Pancreas (tissue), 10 donors: ENCODE measurements around the gene KIRREL1. TPM values are rescaled to one million over a fixed set of nuclear protein-coding genes. Genes with fewer than 3 reads are reported as not detected.

ENCODE experiments used
- ATAC-seq, 4 donors: fragments of 200-7000 bp; cut with Tn5 transposase; one replicate each; pipeline versions ENCODE4 v1.8.0 to v1.9.1; 2020; ENCODE audit warnings: mild to moderate bottlenecking in 4 of 4, moderate library complexity in 4 of 4
- DNase-seq, 6 donors: peaks; one replicate each; pipeline ENCODE4 v3.0.0-alpha.2; 2020
- FAIRE-seq: peaks from 2 replicates; lab custom pipeline; 2012; peaks lifted over from hg19 to GRCh38; lab: Jason Lieb, UNC
- H3K27ac ChIP-seq, 4 donors: fragments of 200-600 bp; sonication (generic); 1 replicate in 3 of 4; 2 replicates in 1 of 4; pipeline versions ENCODE4 v1.5.0 to v1.8.0; 2020
- H3K27me3 ChIP-seq, 4 donors: fragments of 200-600 bp; one replicate each; pipeline ENCODE4 v1.8.0; 2021
- H3K36me3 ChIP-seq, 3 donors: fragments of 200-600 bp; sonication (generic) in 1 of 3; one replicate each; pipeline versions ENCODE4 v1.5.0 to v1.8.0; 2020 to 2021
- H3K4me1 ChIP-seq, 3 donors: fragments of 200-600 bp; one replicate each; pipeline ENCODE4 v1.8.0; 2021
- H3K4me3 ChIP-seq, 4 donors: fragments of 200-600 bp; sonication (generic) in 2 of 4; one replicate each; pipeline versions ENCODE4 v1.5.0 to v1.8.0; 2020 to 2021
- H3K9me3 ChIP-seq, 4 donors: fragments of 200-600 bp; one replicate each; pipeline ENCODE4 v1.8.0; 2021
- WGBS, 2 donors: extraction: QIAGEN DNeasy Blood & Tissue Kit; methylation state at CpG; one replicate each; pipeline ENCODE4 v1.1.7; 2013; 5-methylcytosine and 5-hydroxymethylcytosine counted together
- intact Hi-C, 3 donors: fragments of 100-400 bp; cut with DNase I; formaldehyde crosslinking; loops; one replicate each; pipeline versions ENCODE4 v1.11.1 to v1.14.2; 2022
- polyA plus RNA-seq, 2 donors: library from polyadenylated mRNA; stranded (reverse); fragments of 200-250 nt; gene quantifications; one replicate each; pipeline ENCODE4 v1.2.3, GENCODE V29; 2013
- total RNA-seq, 6 donors: library from RNA; stranded (reverse); fragmentation: NEBNext Ultra II Directional in 4 of 6; extraction: Animal tissue kit (Norgen Biotek cat#: 25700) in 4 of 6; gene quantifications; one replicate each; pipeline versions ENCODE4 v1.2.1 to v1.2.4, GENCODE V29; 2021 to 2023
- TF ChIP-seq, protein P1 (sequence below), 4 donors: fragments of 200-600 bp; sonication (generic) in 3 of 4; IDR thresholded peaks; one replicate each; pipeline versions ENCODE4 v1.5.0 to v1.8.0; 2021; ENCODE audit warnings: antibody characterized with exemption in 4 of 4
- donor health status: healthy with polysubstance abuse.
- donor health status: DM: no; HTN: no; CAD: no; lungs with moderate emphysema.
- donor health status: DM: no; HTN: no; CAD: no.
- donor health status: control.
- donor health status: control.
- donor health status: Bipolar disorder and iron deficiency.
- donor health status: DM: yes; HTN: yes; CAD: no.
- donor health status: DM: no; HTN: no; CAD: no.
- donor health status: DM: no; HTN: no; CAD: no.
- donor health status: DM: yes; HTN: yes; CAD: no.

KIRREL1 gene
- total and polyA plus RNA-seq, 8 donors, result 1.9 to 13.0 (median 4.1) TPM

DNA sequence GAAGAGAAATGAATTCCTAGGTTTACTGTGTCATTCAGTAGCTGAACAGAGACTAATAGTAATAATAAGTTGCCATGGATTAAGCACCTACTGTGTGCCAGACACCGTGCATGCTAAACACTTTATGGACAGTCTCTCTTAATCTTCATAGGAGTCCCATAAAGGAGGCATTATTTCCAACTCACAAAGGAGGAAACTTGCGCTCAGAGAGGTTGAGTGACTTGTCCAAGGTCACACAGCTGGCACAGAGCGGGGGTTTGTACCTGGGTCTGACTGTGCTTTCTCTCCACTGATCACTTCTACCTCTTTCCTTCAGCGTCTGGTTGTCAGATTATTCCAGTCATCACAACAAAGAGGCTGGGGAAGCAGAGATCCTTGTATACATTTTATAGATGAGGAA lies 91.3 kb downstream of the KIRREL1 start:
- H3K4me3 ChIP-seq, result no peak overlapping the region
- FAIRE-seq, result no peak
- H3K27ac ChIP-seq, result no peak overlapping the region
- intact Hi-C loops, result loop anchor here in 1 of 3 donors (10.0 kb wide), 1 partner anchor 90 kb away; the partner anchor contains the start of gene KIRREL1
- no peaks in the 10 kb centered on the region for H3K4me1 ChIP-seq
- DNase-seq, result no peak
- WGBS, 2 donors, result 48 to 68% methylated on average over 4 of the region's 4 CpGs
- no peaks in the 10 kb centered on the region for H3K27me3 ChIP-seq
- ATAC-seq, result no peak
- TF ChIP-seq, protein P1, sequence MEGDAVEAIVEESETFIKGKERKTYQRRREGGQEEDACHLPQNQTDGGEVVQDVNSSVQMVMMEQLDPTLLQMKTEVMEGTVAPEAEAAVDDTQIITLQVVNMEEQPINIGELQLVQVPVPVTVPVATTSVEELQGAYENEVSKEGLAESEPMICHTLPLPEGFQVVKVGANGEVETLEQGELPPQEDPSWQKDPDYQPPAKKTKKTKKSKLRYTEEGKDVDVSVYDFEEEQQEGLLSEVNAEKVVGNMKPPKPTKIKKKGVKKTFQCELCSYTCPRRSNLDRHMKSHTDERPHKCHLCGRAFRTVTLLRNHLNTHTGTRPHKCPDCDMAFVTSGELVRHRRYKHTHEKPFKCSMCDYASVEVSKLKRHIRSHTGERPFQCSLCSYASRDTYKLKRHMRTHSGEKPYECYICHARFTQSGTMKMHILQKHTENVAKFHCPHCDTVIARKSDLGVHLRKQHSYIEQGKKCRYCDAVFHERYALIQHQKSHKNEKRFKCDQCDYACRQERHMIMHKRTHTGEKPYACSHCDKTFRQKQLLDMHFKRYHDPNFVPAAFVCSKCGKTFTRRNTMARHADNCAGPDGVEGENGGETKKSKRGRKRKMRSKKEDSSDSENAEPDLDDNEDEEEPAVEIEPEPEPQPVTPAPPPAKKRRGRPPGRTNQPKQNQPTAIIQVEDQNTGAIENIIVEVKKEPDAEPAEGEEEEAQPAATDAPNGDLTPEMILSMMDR (IDR thresholded peaks at IDR 0.05), result no peak
- no peaks in the 10 kb centered on the region for H3K36me3 ChIP-seq
- H3K9me3 ChIP-seq, result no peaks in the 10 kb centered on the region

DNA sequence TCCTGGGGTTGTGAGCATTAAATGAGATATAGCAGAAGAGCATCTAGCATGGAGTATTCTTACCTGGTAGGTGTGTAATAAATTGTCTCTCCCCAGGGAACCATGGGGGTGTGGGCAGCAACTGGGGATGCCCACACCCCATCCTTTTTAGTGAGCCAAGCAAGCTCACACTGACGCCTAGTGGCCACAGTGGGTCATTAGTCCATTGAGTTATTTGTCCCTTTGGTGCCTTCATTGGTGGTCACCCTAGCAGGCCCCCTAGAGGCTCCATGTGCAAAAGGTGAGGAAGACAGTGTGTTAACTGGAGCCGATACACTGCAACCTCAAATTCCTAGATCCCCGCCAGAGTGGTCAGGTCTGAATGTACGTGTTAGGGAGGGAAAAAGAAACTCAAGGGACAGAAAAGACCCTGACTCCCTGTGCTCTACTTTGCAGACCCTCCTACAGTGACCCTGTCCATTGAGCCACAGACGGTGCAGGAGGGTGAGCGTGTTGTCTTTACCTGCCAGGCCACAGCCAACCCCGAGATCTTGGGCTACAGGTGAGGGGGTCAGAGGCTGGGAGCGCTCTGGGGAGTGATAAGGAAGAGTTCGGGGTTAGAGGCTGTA lies 94.0 kb downstream of the KIRREL1 start:
- FAIRE-seq (no peak), DNase-seq (peak in 2 of 6 donors; percentile 13 to 54), ATAC-seq (peak in 3 of 4 donors; percentile 65 to 85 (median 71))
- no peak overlapping the region for H3K27ac ChIP-seq
- intact Hi-C loops, result loop anchor here in 1 of 3 donors (10.0 kb wide), 1 partner anchor 93 kb away; the partner anchor contains the start of gene KIRREL1
- 46 to 48% methylated on average over 9 of the region's 9 CpGs for WGBS, 2 donors
- H3K4me3 ChIP-seq, result no peak overlapping the region
- no peaks in the 10 kb centered on the region for H3K27me3 ChIP-seq
- H3K4me1 ChIP-seq, result no peaks in the 10 kb centered on the region
- H3K36me3 ChIP-seq, result no peaks in the 10 kb centered on the region
- TF ChIP-seq, protein P1 (IDR thresholded peaks at IDR 0.05), result peak in 3 of 4 donors; percentile 51 to 77 (median 74)
- H3K9me3 ChIP-seq, result no peaks in the 10 kb centered on the region

DNA sequence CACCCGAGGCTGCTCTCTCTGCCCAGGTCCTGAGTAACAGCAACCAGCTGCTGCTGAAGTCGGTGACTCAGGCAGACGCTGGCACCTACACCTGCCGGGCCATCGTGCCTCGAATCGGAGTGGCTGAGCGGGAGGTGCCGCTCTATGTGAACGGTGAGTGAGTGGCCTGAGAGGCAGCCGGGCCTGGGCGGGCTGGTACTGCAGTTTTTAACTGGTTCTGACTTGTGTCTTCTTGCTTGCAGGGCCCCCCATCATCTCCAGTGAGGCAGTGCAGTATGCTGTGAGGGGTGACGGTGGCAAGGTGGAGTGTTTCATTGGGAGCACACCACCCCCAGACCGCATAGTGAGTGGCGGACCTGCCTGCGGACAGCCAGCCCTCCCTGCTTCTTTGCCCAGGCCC lies 96.0 kb downstream of the KIRREL1 start:
- no peaks in the 10 kb centered on the region for H3K27me3 ChIP-seq
- H3K9me3 ChIP-seq, result no peaks in the 10 kb centered on the region
- intact Hi-C loops, result loop anchor here in 1 of 3 donors (10.0 kb wide), 1 partner anchor 95 kb away; the partner anchor contains the start of gene KIRREL1
- DNase-seq (no peak), FAIRE-seq (no peak), ATAC-seq (no peak)
- H3K4me3 ChIP-seq, result no peak overlapping the region
- H3K36me3 ChIP-seq, result no peaks in the 10 kb centered on the region
- no peak overlapping the region for H3K27ac ChIP-seq
- TF ChIP-seq, protein P1 (IDR thresholded peaks at IDR 0.05), result no peak
- WGBS, 2 donors, result 77 to 82% methylated on average over 16 of the region's 16 CpGs
- H3K4me1 ChIP-seq, result no peaks in the 10 kb centered on the region

DNA sequence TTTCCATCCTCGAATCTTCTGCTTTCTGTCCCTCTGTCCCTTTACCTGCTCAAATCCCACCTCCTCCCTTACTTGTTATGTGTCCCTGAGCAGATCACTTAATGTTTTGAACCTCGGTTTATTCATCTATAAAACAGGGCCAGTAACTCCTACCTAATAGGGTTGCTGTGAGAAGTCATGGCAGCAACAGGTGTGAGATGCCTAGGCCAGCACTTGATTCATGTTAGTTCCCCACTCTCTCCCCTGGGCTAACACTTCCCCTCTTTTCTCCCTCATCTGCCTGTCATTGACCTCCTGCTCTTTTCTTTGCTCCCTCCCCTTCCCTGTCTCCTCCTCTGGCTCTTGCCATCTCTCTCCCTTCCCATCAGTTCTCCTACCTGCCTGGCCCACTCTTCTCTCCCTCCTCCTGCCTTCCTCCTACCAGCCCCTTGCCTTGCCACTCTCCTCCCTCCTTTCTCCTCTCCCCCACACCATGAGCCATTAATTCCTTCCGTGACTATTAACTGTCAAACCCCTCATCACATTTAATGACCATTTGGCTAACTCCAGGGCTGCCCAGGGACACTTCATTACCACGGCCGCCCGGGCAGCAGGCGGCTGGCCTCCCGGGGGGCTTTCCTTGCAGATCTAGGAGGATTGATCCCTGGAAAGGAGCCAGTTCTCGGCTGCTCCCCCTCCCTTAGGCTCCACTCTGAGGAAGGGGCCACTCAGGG lies 96.6 kb downstream of the KIRREL1 start:
- Histone ChIP-seq H3K4me1 (no peaks in the 10 kb centered on the region), H3K4me3 (no peak overlapping the region), H3K9me3 (no peaks in the 10 kb centered on the region), H3K27me3 (no peaks in the 10 kb centered on the region), H3K27ac (no peak overlapping the region), H3K36me3 (no peaks in the 10 kb centered on the region)
- intact Hi-C loops, result loop anchor here in 1 of 3 donors (10.0 kb wide), 1 partner anchor 95 kb away; the partner anchor contains the start of gene KIRREL1
- DNase-seq (no peak), FAIRE-seq (no peak), ATAC-seq (no peak)
- TF ChIP-seq, protein P1 (IDR thresholded peaks at IDR 0.05), result no peak
- WGBS, 2 donors, result 52 to 57% methylated on average over 9 of the region's 9 CpGs
